A673 (cell line): ENCODE data around the gene PCNT. TPM values are rescaled to one million over a fixed set of nuclear protein-coding genes. Genes with fewer than 3 reads are reported as not detected.

Experiments
- BruUV-seq: library from RNA; stranded (reverse); fragments of 400-500 nt; replicated peaks from 2 replicates; lab custom pipeline; 2021; lab: Mats Ljungman, UMichigan
- CTCF ChIA-PET: fragments of 300-600 bp; sonication (Branson Sonifier 250); formaldehyde crosslinking; loops from one replicate; lab custom pipeline; 2022; ENCODE audit warnings: antibody characterized with exemption; lab: Charles Lee
- POLR2A ChIA-PET: fragments of 300-600 bp; sonication (Branson Sonifier 250); formaldehyde crosslinking; loops from one replicate; lab custom pipeline; 2022; ENCODE audit warnings: antibody characterized with exemption; ENCODE audit not compliant: low non-redundant PET; lab: Charles Lee
- DNase-seq: peaks from one replicate; pipeline ENCODE4 v3.0.0-alpha.2; 2015; ENCODE audit warnings: low spot score
- H3K27ac ChIP-seq: fragments of 200-600 bp; sonication (generic); 2 replicates; pipeline ENCODE4 v1.5.1; 2016; ENCODE audit warnings: mixed run types, low read depth, mild to moderate bottlenecking, mixed read lengths, antibody characterized with exemption, low read length; ENCODE audit not compliant: poor library complexity, severe bottlenecking
- H3K27me3 ChIP-seq: fragments of 200-600 bp; sonication (generic); replicated peaks from 2 replicates; pipeline ENCODE4 v1.6.1; 2017; ENCODE audit warnings: mixed run types, low read depth, mild to moderate bottlenecking, mixed read lengths, antibody characterized with exemption, low read length; ENCODE audit not compliant: insufficient read depth, poor library complexity
- H3K36me3 ChIP-seq: fragments of 200-600 bp; sonication (generic); 2 replicates; pipeline ENCODE4 v1.6.1; 2016; ENCODE audit warnings: mixed run types, mild to moderate bottlenecking, mixed read lengths, antibody characterized with exemption, low read length; ENCODE audit not compliant: insufficient read depth, poor library complexity, severe bottlenecking
- H3K4me1 ChIP-seq: fragments of 200-600 bp; sonication (generic); 2 replicates; pipeline ENCODE4 v1.6.1; 2017; ENCODE audit warnings: mixed run types, mild to moderate bottlenecking, mixed read lengths, antibody characterized with exemption, low read length; ENCODE audit not compliant: insufficient read depth, poor library complexity, severe bottlenecking
- H3K4me3 ChIP-seq: fragments of 200-600 bp; sonication (generic); 2 replicates; pipeline ENCODE4 v1.5.1; 2016; ENCODE audit warnings: low read depth, mixed run types, mild to moderate bottlenecking, mixed read lengths, low read length; ENCODE audit not compliant: poor library complexity, severe bottlenecking
- H3K9me3 ChIP-seq: fragments of 200-600 bp; sonication (generic); 2 replicates; pipeline ENCODE4 v1.6.1; 2016; ENCODE audit warnings: mixed run types, low read depth, mild to moderate bottlenecking, mixed read lengths, antibody characterized with exemption, low read length; ENCODE audit not compliant: poor library complexity, severe bottlenecking
- CTCF ChIP-seq: fragments of 300-800, 200-600 bp; sonication (generic); conservative IDR thresholded peaks from 2 replicates; pipeline ENCODE4 v1.5.1; 2017; ENCODE audit warnings: low read depth, mild to moderate bottlenecking, antibody characterized with exemption, low read length, moderate library complexity, mixed read lengths
- EZH2 ChIP-seq: fragments of 200-600 bp; sonication (generic); IDR thresholded peaks from 2 replicates; pipeline ENCODE4 v1.6.1; 2017; ENCODE audit warnings: borderline replicate concordance, low read depth, mild to moderate bottlenecking, mixed read lengths, antibody characterized with exemption, low read length; ENCODE audit not compliant: poor library complexity, severe bottlenecking
- intact Hi-C: fragments of 100-400 bp; cut with micrococcal nuclease; formaldehyde crosslinking; loops from one replicate; pipeline ENCODE4 v1.10.0; 2022; ENCODE audit not compliant: unreplicated experiment
- total RNA-seq: library from RNA; stranded (reverse); gene quantifications from 2 replicates; pipeline ENCODE4 v1.2.3, GENCODE V29; 2021

The PCNT gene
- total RNA-seq, 1 experiment from 2014 or later = 66.4 TPM

- Histone ChIP-seq H3K4me3 (peak overlapping the region; percentile 97), H3K36me3 (peaks cover 41% of the 10 kb centered on the region), H3K9me3 (no peaks in the 10 kb centered on the region), H3K4me1 (peaks cover 41% of the 10 kb centered on the region), H3K27me3 (no peaks in the 10 kb centered on the region), H3K27ac (no peak overlapping the region)
- POLR2A ChIA-PET = no interaction called here
- no peak for DNase-seq
- no TSS peak for BruUV-seq
- intact Hi-C loops = no loop called here
- CTCF ChIA-PET = interaction anchor here (0.9 kb wide), 1 partner anchor 24 kb away, joined by 5 read pairs; no protein-coding TSS in a partner anchor
- TF ChIP-seq EZH2 (no peak), CTCF (no peak)
Observed at GRCh38 chr21:46284077-46284644, 39.8 kb upstream of the PCNT start.

GRCh38 chr21:46284733-46285132 lies 39.2 kb upstream of the PCNT start:
- Histone ChIP-seq H3K27ac (peak overlapping the region; percentile 97), H3K4me1 (peaks cover 41% of the 10 kb centered on the region), H3K36me3 (peaks cover 36% of the 10 kb centered on the region), H3K4me3 (peak overlapping the region; percentile 97), H3K27me3 (no peaks in the 10 kb centered on the region), H3K9me3 (no peaks in the 10 kb centered on the region)
- CTCF ChIA-PET = interaction anchor here (0.9 kb wide), 1 partner anchor 25 kb away, joined by 5 read pairs; no protein-coding TSS in a partner anchor
- TF ChIP-seq EZH2 (no peak), CTCF (no peak)
- DNase-seq = no peak
- intact Hi-C loops = no loop called here
- POLR2A ChIA-PET = no interaction called here
- BruUV-seq = no TSS peak

- Histone ChIP-seq H3K4me3 (peak within 1 kb of the TSS; percentile 97), H3K27ac (peak within 1 kb of the TSS; percentile 97), H3K36me3 (peaks cover 31% of the 10 kb centered on the region), H3K4me1 (peaks cover 41% of the 10 kb centered on the region), H3K9me3 (no peaks in the 10 kb centered on the region), H3K27me3 (no peaks in the 10 kb centered on the region)
- no peak for DNase-seq
- POLR2A ChIA-PET = no interaction called here
- intact Hi-C loops = no loop called here
- CTCF ChIA-PET = interaction anchor here (0.9 kb wide), 1 partner anchor 25 kb away, joined by 5 read pairs; no protein-coding TSS in a partner anchor
- TF ChIP-seq EZH2 = no peak
- no peak for TF ChIP-seq CTCF
- BruUV-seq = TSS peak; percentile 63
Observed at GRCh38 chr21:46285206-46285661, 38.7 kb upstream of the PCNT start, which contains the start of gene MCM3AP. Gene MCM3AP (minus strand): TSS chr21:46285611. CDS start chr21:46285286, 325 bp downstream.
